PFSK-1 (cell line): ENCODE results near the gene GPC6.

Experiments
- POLR2AphosphoS5 ChIP-seq: IDR thresholded peaks from 2 replicates; pipeline ENCODE4 v1.6.1; 2012; ENCODE audit warnings: low read depth, mild to moderate bottlenecking, control low read depth, low read length, moderate library complexity
- REST ChIP-seq, 2 experiments: IDR thresholded peaks; 2 replicates each; pipeline versions ENCODE4 v1.6.1 to v1.8.0; 2011 to 2012; ENCODE audit warnings: low read depth in 2 of 2, low read length in 2 of 2, control low read depth in 1 of 2, inconsistent platforms in 1 of 2, mild to moderate bottlenecking in 1 of 2, moderate library complexity in 1 of 2; ENCODE audit not compliant: insufficient read depth in 1 of 2
- TAF1 ChIP-seq: IDR thresholded peaks from 2 replicates; pipeline ENCODE4 v1.6.1; 2012; ENCODE audit warnings: low read length, control low read depth, borderline replicate concordance; ENCODE audit not compliant: insufficient read depth

GRCh38 chr13:93727211-93728141 is 500.9 kb downstream of the GPC6 start:
- TF ChIP-seq POLR2AphosphoS5 (no peak), REST (IDR thresholded peaks at IDR 0.05; ENCODE audit: insufficient read depth in 1 of 2, low read depth in 2 of 2, low read length in 2 of 2) (no peak), TAF1 (no peak)
